Sigmoid colon (tissue), 3 donors: ENCODE results near the gene IDE.

Experiments used
- CTCF ChIP-seq, 4 experiments: fragments of 450-650 bp in 3 of 4; fragments of 200-600 bp in 1 of 4; IDR thresholded peaks; one replicate each; pipeline ENCODE4 v1.5.1; 2016 to 2019; ENCODE audit warnings: antibody characterized with exemption in 4 of 4, mild to moderate bottlenecking in 3 of 4, moderate library complexity in 2 of 4
- POLR2A ChIP-seq, 2 donors: fragments of 450-650 bp; IDR thresholded peaks; one replicate each; pipeline ENCODE4 v1.6.1; 2016; ENCODE audit warnings: antibody characterized with exemption in 2 of 2, mild to moderate bottlenecking in 2 of 2, moderate library complexity in 2 of 2

GRCh38 chr10:92538231-92538958, 35.5 kb downstream of the IDE start:
- TF ChIP-seq POLR2A (IDR thresholded peaks at IDR 0.05) (no peak), CTCF (IDR thresholded peaks at IDR 0.05) (no peak)
